IMR-90 (cell line): ENCODE results near the gene SGMS1. TPM values are rescaled to one million over a fixed set of nuclear protein-coding genes. Genes with fewer than 3 reads are reported as not detected.

Experiments
- ATAC-seq: fragments of 200-7000 bp; cut with Tn5 transposase; 2 replicates; pipeline ENCODE4 v1.9.1; 2020; ENCODE audit warnings: low read depth, mild to moderate bottlenecking, moderate library complexity
- BruUV-seq: library from RNA; stranded (reverse); fragments of 400-500 nt; replicated peaks from 2 replicates; lab custom pipeline; 2021; lab: Mats Ljungman, UMichigan
- CTCF ChIA-PET: fragments of 300-600 bp; formaldehyde crosslinking; extraction: SDS; loops from one replicate; lab custom pipeline; 2021; ENCODE audit warnings: antibody characterized with exemption; lab: Yijun Ruan, JAX
- POLR2A ChIA-PET: fragments of 300-600 bp; sonication (Branson Sonifier 250); formaldehyde crosslinking; loops from one replicate; lab custom pipeline; 2022; ENCODE audit warnings: antibody characterized with exemption; ENCODE audit not compliant: unreplicated experiment; lab: Charles Lee
- DNase-seq: peaks from one replicate; pipeline ENCODE4 v3.0.0; 2013
- H2AFZ ChIP-seq: replicated peaks from 2 replicates; pipeline ENCODE3; 2013; ENCODE audit warnings: low read length, mild to moderate bottlenecking; ENCODE audit not compliant: poor library complexity
- H2AK5ac ChIP-seq: 2 replicates; pipeline ENCODE4 v1.6.1; 2013; ENCODE audit warnings: low read depth, low read length, inconsistent platforms
- H2AK9ac ChIP-seq: replicated peaks from 2 replicates; pipeline ENCODE3; 2013; ENCODE audit warnings: mild to moderate bottlenecking, low read depth, low read length, moderate library complexity; ENCODE audit not compliant: poor library complexity
- H2BK120ac ChIP-seq: 2 replicates; pipeline ENCODE4 v1.6.1; 2013; ENCODE audit warnings: low read depth, low read length, inconsistent platforms
- H2BK15ac ChIP-seq: 3 replicates; pipeline ENCODE4 v1.6.1; 2013; ENCODE audit warnings: low read depth, low read length, inconsistent platforms
- H2BK20ac ChIP-seq: 2 replicates; pipeline ENCODE4 v1.6.1; 2013; ENCODE audit warnings: low read depth, mild to moderate bottlenecking, inconsistent platforms, low read length, moderate library complexity
- H2BK5ac ChIP-seq: 2 replicates; pipeline ENCODE4 v1.6.1; 2013; ENCODE audit warnings: mild to moderate bottlenecking, low read depth, low read length, inconsistent platforms; ENCODE audit not compliant: poor library complexity, severe bottlenecking
- H3K14ac ChIP-seq: replicated peaks from 2 replicates; pipeline ENCODE4 v1.6.1; 2013; ENCODE audit warnings: low read depth, low read length, inconsistent platforms
- H3K18ac ChIP-seq: 2 replicates; pipeline ENCODE4 v1.6.1; 2013; ENCODE audit warnings: low read depth, low read length, control low read depth
- H3K23ac ChIP-seq: 2 replicates; pipeline ENCODE4 v1.6.1; 2013; ENCODE audit warnings: low read depth, low read length, inconsistent platforms
- H3K27ac ChIP-seq: 2 replicates; pipeline ENCODE4 v1.5.1; 2013; ENCODE audit warnings: mild to moderate bottlenecking, control low read depth, low read length; ENCODE audit not compliant: insufficient read depth
- H3K27me3 ChIP-seq: 2 replicates; pipeline ENCODE4 v1.6.1; 2013; ENCODE audit warnings: low read length; ENCODE audit not compliant: control insufficient read depth, insufficient read depth
- H3K36me3 ChIP-seq: 2 replicates; pipeline ENCODE4 v1.6.1; 2013; ENCODE audit warnings: low read length, mixed read lengths; ENCODE audit not compliant: control insufficient read depth, insufficient read depth
- H3K4ac ChIP-seq: 2 replicates; pipeline ENCODE4 v1.6.1; 2013; ENCODE audit warnings: low read depth, low read length, inconsistent platforms
- H3K4me1 ChIP-seq: 2 replicates; pipeline ENCODE4 v1.6.1; 2013; ENCODE audit warnings: low read length, mixed read lengths; ENCODE audit not compliant: control insufficient read depth, insufficient read depth
- H3K4me2 ChIP-seq: 2 replicates; pipeline ENCODE4 v1.6.1; 2013; ENCODE audit warnings: low read depth, mild to moderate bottlenecking, control low read depth, low read length, moderate library complexity
- H3K4me3 ChIP-seq: 2 replicates; pipeline ENCODE4 v1.5.1; 2013; ENCODE audit warnings: low read depth, mild to moderate bottlenecking, control low read depth, low read length, moderate library complexity; ENCODE audit not compliant: insufficient read depth
- H3K56ac ChIP-seq: 2 replicates; pipeline ENCODE4 v1.6.1; 2013; ENCODE audit warnings: low read length, inconsistent platforms; ENCODE audit not compliant: insufficient read depth; ENCODE audit errors: extremely low read depth
- H3K79me1 ChIP-seq, 2 experiments: 2 replicates each; pipeline ENCODE4 v1.6.1; 2013; ENCODE audit warnings: low read length in 2 of 2, inconsistent platforms in 1 of 2, low read depth in 1 of 2
- H3K9ac ChIP-seq: 2 replicates; pipeline ENCODE4 v1.6.1; 2013; ENCODE audit warnings: low read depth, low read length, control low read depth
- H3K9me1 ChIP-seq: 2 replicates; pipeline ENCODE4 v1.6.1; 2013; ENCODE audit warnings: low read length, inconsistent platforms; ENCODE audit not compliant: insufficient read depth
- H3K9me3 ChIP-seq: 2 replicates; pipeline ENCODE4 v1.6.1; 2013; ENCODE audit warnings: low read length; ENCODE audit not compliant: control insufficient read depth, insufficient read depth
- H4K20me1 ChIP-seq: 2 replicates; pipeline ENCODE4 v1.6.1; 2013; ENCODE audit warnings: low read length, inconsistent platforms; ENCODE audit not compliant: insufficient read depth
- H4K5ac ChIP-seq: 2 replicates; pipeline ENCODE4 v1.6.1; 2013; ENCODE audit warnings: mild to moderate bottlenecking, low read depth, low read length, control low read depth
- H4K8ac ChIP-seq, 2 experiments: 2 replicates each; pipeline ENCODE4 v1.6.1; 2013; ENCODE audit warnings: low read depth in 2 of 2, low read length in 2 of 2, control low read depth in 1 of 2, inconsistent platforms in 1 of 2
- H4K91ac ChIP-seq: 2 replicates; pipeline ENCODE4 v1.6.1; 2013; ENCODE audit warnings: low read depth, low read length, inconsistent platforms; ENCODE audit not compliant: insufficient read depth
- BHLHE40 ChIP-seq: fragments of 150-350 bp; IDR thresholded peaks from 2 replicates; pipeline ENCODE4 v1.6.1; 2016; ENCODE audit warnings: mild to moderate bottlenecking, low read depth, low read length
- CEBPB ChIP-seq: IDR thresholded peaks from 2 replicates; pipeline ENCODE4 v1.6.1; 2012; ENCODE audit warnings: low read depth, low read length, improper control_type of control experiment
- CHD1 ChIP-seq: IDR thresholded peaks from 2 replicates; pipeline ENCODE4 v1.6.1; 2012; ENCODE audit warnings: low read depth, low read length, improper control_type of control experiment
- FOS ChIP-seq: fragments of 150-350 bp; IDR thresholded peaks from 2 replicates; pipeline ENCODE4 v1.6.1; 2016; ENCODE audit warnings: low read depth, low read length
- MAFK ChIP-seq: IDR thresholded peaks from 2 replicates; pipeline ENCODE4 v1.6.1; 2012; ENCODE audit warnings: low read depth, low read length, improper control_type of control experiment
- MAZ ChIP-seq: IDR thresholded peaks from 2 replicates; pipeline ENCODE4 v1.6.1; 2012; ENCODE audit warnings: low read depth, mild to moderate bottlenecking, low read length, improper control_type of control experiment, moderate library complexity, borderline replicate concordance
- MXI1 ChIP-seq: IDR thresholded peaks from 2 replicates; pipeline ENCODE4 v1.6.1; 2012; ENCODE audit warnings: low read depth, mild to moderate bottlenecking, low read length, moderate library complexity, borderline replicate concordance
- NFE2L2 ChIP-seq: fragments of 150-350 bp; IDR thresholded peaks from 2 replicates; pipeline ENCODE4 v1.6.1; 2016; ENCODE audit warnings: low read depth, mild to moderate bottlenecking, low read length
- POLR2A ChIP-seq: IDR thresholded peaks from 2 replicates; pipeline ENCODE4 v1.6.1; 2012; ENCODE audit warnings: mild to moderate bottlenecking, low read depth, low read length
- RAD21 ChIP-seq: IDR thresholded peaks from 2 replicates; pipeline ENCODE4 v1.6.1; 2012; ENCODE audit warnings: low read length, improper control_type of control experiment
- RCOR1 ChIP-seq: IDR thresholded peaks from 2 replicates; pipeline ENCODE4 v1.6.1; 2012; ENCODE audit warnings: mild to moderate bottlenecking, low read length, improper control_type of control experiment; ENCODE audit not compliant: insufficient replicate concordance
- RFX5 ChIP-seq: IDR thresholded peaks from 2 replicates; pipeline ENCODE4 v1.8.0; 2012; ENCODE audit warnings: low read depth, mild to moderate bottlenecking, low read length, moderate library complexity
- SMC3 ChIP-seq: fragments of 150-350 bp; IDR thresholded peaks from 2 replicates; pipeline ENCODE4 v1.6.1; 2016; ENCODE audit warnings: low read depth, mild to moderate bottlenecking, antibody characterized with exemption, low read length, moderate library complexity
- USF2 ChIP-seq: fragments of 150-350 bp; IDR thresholded peaks from 2 replicates; pipeline ENCODE4 v1.6.1; 2017; ENCODE audit warnings: mild to moderate bottlenecking, antibody characterized with exemption, low read length, low read depth
- WGBS, 2 experiments: methylation state at CpG; one replicate each; pipeline versions ENCODE4 v1.1.5 to v1.1.7; 2013; ENCODE audit warnings: missing lambda C conversion rate in 2 of 2; ENCODE audit not compliant: insufficient read length in 1 of 2; ENCODE audit errors: extremely low coverage in 2 of 2; 5-methylcytosine and 5-hydroxymethylcytosine counted together
- dilution Hi-C: fragments of 300-500 bp; cut with HindIII; formaldehyde crosslinking; loops from one replicate; pipeline ENCODE4 v1.14.3; 2018; ENCODE audit warnings: low sequenced_read_pairs; ENCODE audit not compliant: unreplicated experiment
- in situ Hi-C: fragments of 300-500 bp; cut with MboI; formaldehyde crosslinking; loops from 3 replicates; pipeline ENCODE4 v1.14.3; 2019; ENCODE audit warnings: low sequenced_read_pairs, inconsistent platforms, mixed read lengths
- intact Hi-C: fragments of 100-400 bp; cut with micrococcal nuclease; formaldehyde crosslinking; loops from 2 replicates; pipeline ENCODE4 v1.10.0; 2022
- polyA plus RNA-seq, 3 experiments: library from polyadenylated mRNA; depleted of rRNA; stranded (reverse); fragments of >200 nt; gene quantifications; 2 replicates each; pipeline ENCODE4 v1.2.3, GENCODE V29; 2012; ENCODE audit warnings: low replicate concordance in 1 of 3
- total RNA-seq: library from RNA; depleted of rRNA; stranded (reverse); fragments of >200 nt; gene quantifications from 2 replicates; pipeline ENCODE4 v1.2.3, GENCODE V29; 2012
- TF ChIP-seq, protein P1 (sequence below): conservative IDR thresholded peaks from 2 replicates; pipeline ENCODE4 v1.5.1; 2012; ENCODE audit warnings: mild to moderate bottlenecking, low read depth, low read length, improper control_type of control experiment
- TF ChIP-seq, protein P2 (sequence below): fragments of 150-350 bp; IDR thresholded peaks from 2 replicates; pipeline ENCODE4 v1.6.1; 2016; ENCODE audit warnings: low read depth, mild to moderate bottlenecking, low read length, moderate library complexity, borderline replicate concordance

Gene SGMS1
- total and polyA plus RNA-seq, 2 of the 4 experiments (the other 2 are of a cell fraction), result 9.8 to 30.8 TPM

DNA sequence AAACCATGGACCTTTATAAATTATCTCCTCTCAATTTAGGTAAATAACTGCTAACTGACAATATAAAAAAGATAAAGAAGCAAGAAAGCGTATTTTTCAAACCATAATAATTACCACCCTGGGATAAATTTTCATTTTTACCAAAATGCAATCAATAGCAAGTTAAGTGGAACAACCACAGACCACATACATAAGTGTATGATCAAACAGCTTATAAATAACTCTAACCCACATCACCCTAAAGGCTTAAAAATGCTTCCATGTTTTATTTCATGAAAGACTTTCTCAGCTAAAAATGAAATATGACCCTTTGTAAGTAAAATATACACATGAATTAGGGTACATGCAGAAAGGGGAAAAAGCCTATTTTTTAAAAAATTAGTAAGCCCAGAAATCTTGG lies 156.5 kb downstream of the SGMS1 start:
- no peak for TF ChIP-seq MAFK
- TF ChIP-seq NFE2L2, result no peak
- TF ChIP-seq RCOR1, result no peak
- no peak for TF ChIP-seq MAZ
- no peak for TF ChIP-seq BHLHE40
- TF ChIP-seq, protein P1, sequence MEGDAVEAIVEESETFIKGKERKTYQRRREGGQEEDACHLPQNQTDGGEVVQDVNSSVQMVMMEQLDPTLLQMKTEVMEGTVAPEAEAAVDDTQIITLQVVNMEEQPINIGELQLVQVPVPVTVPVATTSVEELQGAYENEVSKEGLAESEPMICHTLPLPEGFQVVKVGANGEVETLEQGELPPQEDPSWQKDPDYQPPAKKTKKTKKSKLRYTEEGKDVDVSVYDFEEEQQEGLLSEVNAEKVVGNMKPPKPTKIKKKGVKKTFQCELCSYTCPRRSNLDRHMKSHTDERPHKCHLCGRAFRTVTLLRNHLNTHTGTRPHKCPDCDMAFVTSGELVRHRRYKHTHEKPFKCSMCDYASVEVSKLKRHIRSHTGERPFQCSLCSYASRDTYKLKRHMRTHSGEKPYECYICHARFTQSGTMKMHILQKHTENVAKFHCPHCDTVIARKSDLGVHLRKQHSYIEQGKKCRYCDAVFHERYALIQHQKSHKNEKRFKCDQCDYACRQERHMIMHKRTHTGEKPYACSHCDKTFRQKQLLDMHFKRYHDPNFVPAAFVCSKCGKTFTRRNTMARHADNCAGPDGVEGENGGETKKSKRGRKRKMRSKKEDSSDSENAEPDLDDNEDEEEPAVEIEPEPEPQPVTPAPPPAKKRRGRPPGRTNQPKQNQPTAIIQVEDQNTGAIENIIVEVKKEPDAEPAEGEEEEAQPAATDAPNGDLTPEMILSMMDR, result no peak
- TF ChIP-seq USF2, result no peak
- no peak for TF ChIP-seq RFX5
- TF ChIP-seq CHD1, result no peak
- no peak for TF ChIP-seq FOS
- TF ChIP-seq MXI1, result no peak
- no peak for TF ChIP-seq CEBPB
- no peak for TF ChIP-seq RAD21
- TF ChIP-seq POLR2A, result no peak
- TF ChIP-seq SMC3, result no peak
- TF ChIP-seq, protein P2, sequence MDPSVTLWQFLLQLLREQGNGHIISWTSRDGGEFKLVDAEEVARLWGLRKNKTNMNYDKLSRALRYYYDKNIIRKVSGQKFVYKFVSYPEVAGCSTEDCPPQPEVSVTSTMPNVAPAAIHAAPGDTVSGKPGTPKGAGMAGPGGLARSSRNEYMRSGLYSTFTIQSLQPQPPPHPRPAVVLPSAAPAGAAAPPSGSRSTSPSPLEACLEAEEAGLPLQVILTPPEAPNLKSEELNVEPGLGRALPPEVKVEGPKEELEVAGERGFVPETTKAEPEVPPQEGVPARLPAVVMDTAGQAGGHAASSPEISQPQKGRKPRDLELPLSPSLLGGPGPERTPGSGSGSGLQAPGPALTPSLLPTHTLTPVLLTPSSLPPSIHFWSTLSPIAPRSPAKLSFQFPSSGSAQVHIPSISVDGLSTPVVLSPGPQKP, result no peak
- no peaks in the 10 kb centered on the region for H3K9me1 ChIP-seq
- peaks cover 11% of the 10 kb centered on the region for H3K4me1 ChIP-seq
- intact Hi-C loops (no loop called here), dilution Hi-C loops (no loop called here), in situ Hi-C loops (no loop called here)
- no peak overlapping the region for H2AK5ac ChIP-seq
- H3K23ac ChIP-seq, result no peak overlapping the region
- POLR2A ChIA-PET, result no interaction called here
- DNase-seq (no peak), ATAC-seq (no peak)
- no peak overlapping the region for H2BK5ac ChIP-seq
- no peak overlapping the region for H2BK20ac ChIP-seq
- no peak overlapping the region for H4K8ac ChIP-seq
- no peak overlapping the region for H2AFZ ChIP-seq
- no peaks in the 10 kb centered on the region for H4K20me1 ChIP-seq
- no peak overlapping the region for H3K14ac ChIP-seq
- no peak overlapping the region for H3K18ac ChIP-seq
- H3K56ac ChIP-seq, result no peak overlapping the region
- H3K4me2 ChIP-seq, result no peak overlapping the region
- H2BK120ac ChIP-seq, result no peak overlapping the region
- H3K36me3 ChIP-seq, result no peaks in the 10 kb centered on the region
- no peak overlapping the region for H2AK9ac ChIP-seq
- no CpG with 5 or more reads among the region's 1 CpG for WGBS, 2 experiments
- H3K27me3 ChIP-seq, result no peaks in the 10 kb centered on the region
- H3K9ac ChIP-seq, result no peak overlapping the region
- no peak overlapping the region for H3K4me3 ChIP-seq
- CTCF ChIA-PET, result interaction anchor here (0.9 kb wide), 1 partner anchor 11 kb away, joined by 3 read pairs; no protein-coding TSS in a partner anchor
- H4K5ac ChIP-seq, result no peak overlapping the region
- H3K79me1 ChIP-seq, result peaks cover 4 to 13% of the 10 kb centered on the region in 2 experiments; a peak in 3 of 4 replicates
- BruUV-seq, result no TSS peak
- H2BK15ac ChIP-seq, result no peak overlapping the region
- no peak overlapping the region for H3K4ac ChIP-seq
- H4K91ac ChIP-seq, result no peak overlapping the region
- no peaks in the 10 kb centered on the region for H3K9me3 ChIP-seq
- H3K27ac ChIP-seq, result no peak overlapping the region
